NCI-H345 treated with DMSO at 0.1 percent for 48 hours (cell line): ENCODE results near the gene CABLES1.
"Not testable (repeated sequence)": the region's sequence is repeated elsewhere in the genome, so short reads cannot be mapped to it uniquely, and the experiment has no call there.

ENCODE experiments used
- DNase-seq: peaks from one replicate; lab custom pipeline; 2025; ENCODE audit not compliant: unreplicated experiment; lab: John Stamatoyannopoulos, UW

The CABLES1 gene

DNA sequence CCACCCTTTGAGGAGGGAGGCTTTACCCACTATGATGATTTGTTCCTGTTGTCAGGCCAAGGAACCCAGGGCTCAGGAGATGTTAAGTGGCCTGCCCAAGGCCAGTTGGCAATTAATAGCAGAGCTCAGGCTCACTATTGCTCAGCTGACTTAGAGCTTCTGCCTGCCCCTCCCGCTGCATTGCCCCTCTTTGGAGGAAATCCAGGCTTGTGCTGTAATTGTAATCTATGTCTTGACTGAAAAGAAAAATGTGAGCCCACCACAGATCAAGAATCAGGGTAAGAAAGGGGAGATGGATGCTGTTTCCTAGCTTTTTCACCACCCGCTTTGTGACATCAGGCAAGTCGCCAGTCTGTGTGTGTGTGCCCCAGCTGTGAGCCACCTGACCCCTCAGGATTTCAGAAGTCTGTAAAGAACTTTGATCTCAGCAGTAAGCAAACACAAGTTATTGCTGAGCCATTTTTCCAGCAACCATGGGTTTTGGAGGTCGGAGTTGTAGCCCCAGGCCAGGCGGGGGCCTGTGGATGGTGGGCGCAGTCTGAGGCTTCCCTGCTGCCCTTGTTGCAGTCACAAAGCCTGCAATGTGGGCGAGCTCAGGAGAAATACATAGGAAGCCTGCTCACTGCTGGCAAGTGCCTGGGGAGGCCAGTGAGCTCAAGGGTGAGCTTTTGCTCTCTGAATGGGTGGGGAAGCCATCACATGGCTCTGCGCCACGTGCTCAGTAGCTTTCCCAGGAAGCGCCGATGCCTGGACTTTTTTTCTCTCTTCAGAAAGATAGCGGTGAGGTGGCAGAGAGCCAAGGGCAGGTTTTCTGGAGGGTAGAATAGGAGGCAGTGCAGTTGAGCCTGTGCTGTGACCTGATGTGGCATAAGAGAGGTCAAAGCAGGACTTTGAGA, 6.1 kb downstream of the CABLES1 start:
- no peak for DNase-seq

DNA sequence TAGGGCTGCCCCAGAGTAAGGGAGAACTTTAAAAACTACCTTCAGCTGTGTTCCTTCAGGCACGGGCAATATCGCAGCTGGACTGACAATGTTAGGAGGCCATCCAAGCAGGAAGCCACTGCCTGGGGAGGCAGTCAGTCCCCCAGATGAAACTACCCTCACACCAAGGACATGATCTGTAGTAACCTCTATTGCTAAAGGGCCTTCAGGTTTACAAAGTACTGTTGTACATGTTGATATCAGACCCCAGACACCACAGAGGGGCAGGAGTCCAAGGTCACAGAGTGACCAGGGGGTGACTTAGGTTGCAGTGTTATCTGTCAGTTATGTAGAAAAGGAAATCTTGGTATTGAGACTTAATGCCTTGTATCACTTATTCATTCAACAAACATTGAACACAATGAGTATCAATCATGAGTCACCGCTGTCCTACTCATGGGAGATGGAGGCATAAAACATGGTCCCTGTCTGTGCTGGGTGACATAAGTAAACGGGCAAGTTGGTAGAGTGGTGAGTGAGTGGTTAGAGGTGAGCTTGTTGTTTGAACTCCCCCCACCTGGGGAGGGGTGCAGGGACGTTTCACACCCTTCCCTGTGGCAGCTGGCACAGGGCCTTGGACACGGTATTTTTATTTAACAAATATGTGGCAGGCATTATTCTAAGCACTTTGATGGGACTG, 7.1 kb downstream of the CABLES1 start:
- DNase-seq, result no peak

DNA sequence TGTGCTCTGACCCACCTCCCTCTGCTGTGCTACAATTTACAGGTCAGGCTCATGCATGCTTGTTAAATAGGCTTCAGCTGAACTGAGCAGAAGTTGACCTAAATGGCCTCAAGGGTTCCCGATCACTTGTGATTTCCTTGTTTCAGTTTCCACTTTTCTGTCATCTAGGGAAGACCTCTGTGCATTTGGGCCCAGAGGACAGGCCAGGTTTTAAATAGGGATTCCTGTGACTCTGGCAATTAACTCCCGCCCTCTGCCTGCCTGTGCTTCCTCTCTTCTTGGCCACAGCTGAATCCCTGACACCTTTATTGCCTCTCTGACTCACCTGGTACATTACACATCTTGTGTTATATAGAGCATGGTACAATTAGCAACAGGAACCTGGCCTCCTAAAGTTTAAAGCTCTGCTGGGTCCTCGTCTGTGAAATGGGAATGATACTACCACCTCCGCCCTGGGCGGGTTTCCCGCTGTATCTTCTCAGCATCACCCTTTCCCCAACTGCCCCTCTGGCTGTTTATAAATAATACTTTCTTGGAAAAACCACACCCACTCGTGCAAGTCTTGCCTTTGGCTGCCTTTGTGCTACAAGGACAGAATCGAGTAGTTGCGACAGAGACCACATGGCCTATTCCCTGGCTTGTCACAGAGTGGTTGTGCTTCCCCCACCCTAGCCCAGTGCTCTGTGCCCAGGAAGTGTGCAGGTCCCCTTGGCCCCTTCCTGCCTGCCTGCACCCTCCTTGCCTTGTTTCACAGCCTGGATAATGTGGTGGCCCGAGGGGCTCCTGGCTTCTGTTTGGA, 7.9 kb downstream of the CABLES1 start:
- no peak for DNase-seq

DNA sequence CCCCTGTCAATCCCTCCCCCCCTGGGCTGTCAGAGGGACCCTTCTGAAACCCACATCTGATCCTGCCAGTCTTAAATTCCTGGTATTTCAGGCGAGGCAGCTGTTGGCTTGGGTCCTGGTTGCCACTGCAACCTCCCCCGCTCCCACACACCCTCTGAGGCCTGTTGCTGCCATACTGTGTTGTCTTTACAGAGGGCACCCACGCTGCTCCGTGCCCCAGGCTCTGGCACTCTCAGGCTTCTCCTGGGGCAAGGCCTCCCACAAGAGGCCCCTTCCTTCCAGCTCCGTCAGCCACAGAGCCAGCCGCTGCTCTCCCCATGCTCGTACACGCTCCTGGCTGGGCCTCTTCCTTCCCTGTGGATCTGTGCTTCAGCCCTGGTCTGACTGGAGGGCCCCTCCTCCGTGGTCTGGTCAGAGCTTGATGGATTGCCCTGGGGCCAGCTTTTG, 8.6 kb downstream of the CABLES1 start:
- DNase-seq, result no peak

DNA sequence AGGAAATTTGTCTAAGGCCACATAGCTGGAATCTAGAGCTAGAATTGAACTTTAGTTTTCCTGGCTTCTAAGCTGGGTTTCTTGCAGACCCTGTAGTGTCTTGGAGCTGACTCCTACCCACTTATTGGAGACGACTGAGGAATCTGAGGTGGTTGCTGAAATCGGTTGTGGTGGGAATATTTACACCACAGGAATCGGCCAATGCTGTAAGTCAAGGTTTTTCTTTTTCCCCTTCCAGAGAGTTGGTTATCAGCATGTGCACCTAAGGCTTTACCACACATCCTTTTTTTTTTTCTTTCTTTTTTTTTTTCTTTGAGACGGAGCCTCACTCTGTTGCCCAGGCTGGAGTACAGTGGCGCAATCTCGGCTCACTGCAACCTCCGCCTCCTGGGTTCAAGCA, 9.4 kb downstream of the CABLES1 start:
- no peak for DNase-seq

DNA sequence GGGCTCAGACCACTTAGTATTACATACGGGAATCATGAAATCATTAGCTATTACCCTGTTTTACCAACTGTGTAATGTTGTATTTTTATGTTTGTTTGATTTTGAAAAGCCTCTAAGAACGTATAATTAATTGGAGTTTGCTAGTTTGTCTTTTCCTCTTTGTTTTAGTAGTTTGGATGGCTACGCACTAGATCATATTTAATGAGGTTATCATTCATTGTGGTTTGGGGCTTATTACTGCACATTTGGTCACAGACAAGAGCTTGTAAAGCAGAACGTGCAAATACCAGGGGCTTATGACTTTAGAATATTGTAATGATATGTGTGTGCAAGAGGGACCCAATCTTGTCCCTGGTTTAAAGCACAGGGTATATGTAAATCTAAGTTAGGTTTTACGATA, 10.3 kb downstream of the CABLES1 start:
- no peak for DNase-seq

DNA sequence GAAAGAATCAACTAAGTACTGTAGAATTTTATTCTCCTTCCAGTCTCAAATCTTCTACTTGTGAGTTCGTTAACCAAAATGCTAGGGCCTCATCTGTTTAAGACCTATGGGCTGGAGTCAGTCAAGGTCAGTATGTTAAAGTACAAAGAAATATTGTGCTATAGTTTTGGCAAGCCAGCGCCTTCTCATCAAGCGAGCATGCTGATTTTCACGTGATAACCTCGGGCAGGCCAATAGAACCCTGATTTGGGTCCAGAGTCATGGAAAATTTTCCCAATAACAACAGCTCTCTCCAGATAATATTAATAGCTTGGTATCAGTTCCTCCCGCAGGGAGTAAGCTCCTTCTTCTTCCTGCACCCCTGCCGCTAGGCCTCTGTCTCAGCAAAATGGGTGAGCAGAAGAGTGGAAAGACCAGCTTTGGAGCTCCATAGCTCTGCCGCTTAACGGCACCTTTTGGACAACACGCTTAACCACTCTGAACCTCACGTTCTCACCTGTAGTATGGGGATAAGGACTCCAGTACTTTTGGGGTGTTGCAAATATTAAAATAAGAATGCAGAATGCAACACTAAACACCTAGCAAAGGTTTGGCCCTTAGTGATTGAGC, 11.7 kb downstream of the CABLES1 start:
- DNase-seq, result no peak

DNA sequence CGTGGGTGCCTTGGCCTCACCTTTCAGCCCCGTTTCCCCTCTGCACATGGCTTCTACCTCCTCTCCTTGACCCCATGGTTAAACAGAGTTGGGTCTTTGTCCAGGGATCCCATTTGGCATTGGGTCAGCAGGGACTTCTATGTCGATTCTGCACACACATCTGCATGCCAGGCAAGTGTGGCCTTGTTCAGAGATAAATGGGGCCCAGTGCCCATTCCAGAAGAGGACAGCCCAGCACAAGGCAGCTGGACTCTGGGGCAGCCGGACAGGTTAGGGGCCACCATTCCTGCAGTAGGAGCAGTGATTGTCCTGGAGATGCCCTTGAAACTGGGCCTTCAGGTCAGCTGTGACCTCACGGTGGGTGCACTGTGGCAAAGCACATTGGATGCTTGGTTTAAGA, 13.1 kb downstream of the CABLES1 start:
- DNase-seq, result no peak

DNA sequence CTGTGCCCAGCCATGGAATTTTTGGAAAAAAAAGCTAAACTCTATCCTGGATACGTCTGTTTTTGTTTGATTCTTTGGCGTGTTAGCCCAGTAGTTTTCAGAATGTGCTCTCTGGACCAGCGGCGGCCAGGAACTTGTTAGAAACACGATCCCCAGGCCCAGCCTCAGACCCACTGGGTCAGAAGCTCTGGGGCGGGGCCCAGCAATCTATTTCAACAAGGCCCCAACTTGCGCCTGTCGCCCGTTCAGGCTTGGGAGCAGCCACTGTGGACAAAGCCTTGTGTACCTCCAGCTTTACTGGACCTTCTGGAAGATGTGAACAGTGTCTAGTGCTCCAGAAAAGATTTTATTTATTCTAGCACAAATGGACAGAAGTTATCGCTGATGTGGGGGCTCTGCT, 14.3 kb downstream of the CABLES1 start:
- DNase-seq, result no peak

DNA sequence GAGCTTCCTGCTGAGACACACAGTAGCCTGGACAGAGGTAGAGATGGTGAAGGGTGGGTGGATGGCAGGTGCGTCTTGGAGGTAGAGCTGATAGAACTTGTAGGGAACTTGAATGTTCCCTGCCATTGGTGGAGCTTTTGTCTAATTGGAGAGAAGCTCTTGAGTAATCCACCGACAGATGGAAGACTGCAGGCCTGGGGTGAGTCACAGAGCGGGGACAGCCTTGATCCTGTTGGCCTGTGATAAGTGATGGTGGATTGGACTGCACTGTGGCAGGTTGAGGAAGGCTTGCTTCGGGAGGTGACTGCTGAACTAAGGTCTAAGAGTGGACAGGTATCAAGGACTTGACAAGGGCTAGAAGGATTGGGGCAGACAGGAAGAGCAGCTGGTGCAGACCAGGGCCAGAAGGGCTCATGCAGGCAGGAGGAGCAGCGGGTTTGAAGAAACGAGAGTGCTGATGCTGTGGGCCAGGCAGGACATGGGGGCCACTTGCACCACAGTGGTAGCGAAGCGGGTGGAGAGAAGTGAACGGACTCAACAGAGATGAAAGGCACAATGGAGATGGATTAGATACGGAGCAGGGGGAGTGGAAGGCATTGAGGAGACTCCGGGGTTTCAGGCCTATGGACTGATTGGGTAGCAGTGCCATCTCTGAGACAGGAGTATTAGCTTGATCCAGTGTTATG, 16.3 kb downstream of the CABLES1 start:
- DNase-seq, result no peak

DNA sequence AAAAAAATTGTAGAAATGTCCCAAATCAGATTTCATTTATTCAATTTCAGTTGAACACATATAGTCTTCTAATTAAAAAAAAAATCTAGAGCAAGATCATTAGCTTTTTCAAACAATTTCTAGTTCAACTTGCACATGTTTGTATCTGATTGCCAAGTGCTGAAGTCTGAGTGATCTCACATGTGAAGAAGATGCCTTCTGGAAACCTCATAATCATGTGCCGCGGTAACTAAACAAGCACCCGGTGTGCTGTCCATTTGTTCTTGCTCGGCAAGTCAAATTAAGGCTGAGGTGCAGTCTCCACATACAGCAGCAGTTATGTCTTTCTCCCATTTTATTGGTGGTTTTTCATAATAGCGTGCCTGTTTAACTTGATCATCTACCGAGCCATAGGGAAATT, 18.7 kb downstream of the CABLES1 start:
- no peak for DNase-seq

DNA sequence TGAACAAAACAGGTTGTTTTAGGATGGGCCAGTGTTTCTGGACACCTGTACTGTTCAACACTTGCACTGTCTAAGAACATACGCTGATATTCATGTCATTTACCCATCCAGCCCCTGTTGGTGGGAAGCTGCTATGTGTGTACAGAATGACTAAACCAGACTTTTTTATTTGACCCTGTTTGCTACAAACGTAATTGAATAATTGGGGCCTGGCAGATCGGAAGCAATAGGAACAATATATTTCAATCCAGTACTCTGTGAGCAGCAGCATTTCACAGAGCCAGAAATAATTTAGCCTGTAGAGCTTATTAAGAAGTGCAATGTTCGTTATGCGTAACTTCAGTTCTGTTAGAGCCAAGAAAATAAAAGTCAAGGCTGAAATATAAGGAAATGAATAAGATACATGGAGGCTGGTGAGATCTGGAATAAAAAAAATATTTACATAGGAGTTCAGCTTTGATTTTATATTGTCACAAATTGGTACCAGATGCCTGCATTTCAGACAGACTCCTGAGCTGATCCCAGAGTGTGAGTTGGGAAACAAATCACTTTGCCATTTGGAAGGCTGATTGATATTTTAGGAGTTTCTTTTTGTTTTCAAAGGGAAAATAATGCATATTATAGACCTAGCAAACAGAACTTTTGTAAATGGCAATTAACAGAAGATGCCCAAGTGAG, 19.7 kb downstream of the CABLES1 start:
- no peak for DNase-seq

DNA sequence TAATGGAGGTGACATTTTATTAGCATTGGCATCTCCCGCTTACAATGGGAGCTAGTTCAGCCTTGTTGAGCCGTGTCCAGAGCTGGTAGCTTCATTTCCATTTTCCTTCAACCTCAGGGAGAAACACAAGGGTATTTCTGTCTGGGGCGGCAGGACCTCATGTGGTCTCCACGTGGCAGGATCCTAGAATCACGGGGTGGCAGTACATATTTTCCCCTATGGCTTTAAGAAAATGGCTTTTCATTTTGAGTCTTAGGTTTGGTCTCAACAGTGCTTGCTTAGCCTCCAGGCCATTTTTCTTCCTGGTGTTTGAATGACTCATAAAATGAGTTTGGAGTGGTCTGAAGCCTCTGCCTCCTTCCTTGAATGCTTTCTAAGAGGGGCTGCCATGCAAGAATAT, 20.3 kb downstream of the CABLES1 start:
- no peak for DNase-seq

DNA sequence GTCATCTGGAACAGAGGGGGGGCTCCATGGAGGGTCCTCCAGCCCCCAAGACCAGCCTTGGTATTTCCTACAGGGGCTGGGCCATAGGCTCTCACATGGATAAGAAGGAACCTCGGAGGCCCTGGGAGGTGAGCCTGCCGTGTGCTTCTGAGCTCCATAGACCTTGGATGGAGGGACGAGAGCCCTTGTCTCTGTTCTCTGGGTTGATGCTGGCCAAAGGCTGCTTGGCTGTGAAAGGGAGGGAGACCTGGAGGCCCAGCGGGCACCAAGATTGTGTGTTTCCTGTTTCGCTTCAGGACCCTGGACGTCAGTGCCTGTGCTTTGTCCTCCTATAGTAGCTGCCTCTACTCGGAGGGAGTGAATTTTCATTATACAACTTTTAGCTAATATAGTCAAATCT, 20.8 kb downstream of the CABLES1 start:
- no peak for DNase-seq

DNA sequence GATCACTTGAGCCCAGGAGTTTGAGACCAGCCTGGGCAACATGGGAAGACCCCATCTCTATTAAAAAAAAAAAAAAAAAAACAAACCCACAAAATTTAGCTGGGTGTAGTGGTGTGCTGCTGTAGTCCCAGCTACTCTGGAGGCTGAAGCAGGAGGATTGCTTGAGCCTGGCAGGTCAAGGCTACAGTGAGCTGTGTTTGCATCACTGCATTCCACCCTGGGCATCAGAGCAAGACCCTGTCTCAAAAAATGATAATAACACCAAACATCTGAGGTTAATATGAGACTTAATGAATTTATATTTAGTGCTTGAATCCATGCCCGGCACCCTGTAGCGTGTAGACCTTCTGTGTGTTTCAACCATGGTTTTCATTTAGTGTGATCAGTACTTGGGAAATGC, 22.8 kb downstream of the CABLES1 start:
- DNase-seq, result no peak

DNA sequence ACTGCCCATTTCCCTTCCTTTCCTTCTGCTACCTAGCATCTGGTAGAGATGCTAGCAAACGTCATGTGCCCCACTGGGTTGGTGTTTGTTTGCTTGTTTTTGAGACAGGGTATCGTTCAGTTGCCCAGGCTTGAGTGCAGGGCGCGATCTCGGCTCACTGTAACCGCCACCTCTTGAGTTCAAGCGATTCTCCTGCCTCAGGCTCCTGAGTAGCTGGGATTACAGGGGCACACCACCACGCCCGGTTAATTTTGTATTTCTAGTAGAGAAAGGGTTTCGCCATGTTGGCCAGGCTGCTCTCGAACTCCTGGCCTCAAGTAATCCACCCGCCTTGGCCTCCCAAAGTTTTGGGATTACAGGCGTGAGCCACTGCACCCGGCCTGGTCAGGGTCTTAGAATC, 23.6 kb downstream of the CABLES1 start:
- DNase-seq, result not testable (repeated sequence)

DNA sequence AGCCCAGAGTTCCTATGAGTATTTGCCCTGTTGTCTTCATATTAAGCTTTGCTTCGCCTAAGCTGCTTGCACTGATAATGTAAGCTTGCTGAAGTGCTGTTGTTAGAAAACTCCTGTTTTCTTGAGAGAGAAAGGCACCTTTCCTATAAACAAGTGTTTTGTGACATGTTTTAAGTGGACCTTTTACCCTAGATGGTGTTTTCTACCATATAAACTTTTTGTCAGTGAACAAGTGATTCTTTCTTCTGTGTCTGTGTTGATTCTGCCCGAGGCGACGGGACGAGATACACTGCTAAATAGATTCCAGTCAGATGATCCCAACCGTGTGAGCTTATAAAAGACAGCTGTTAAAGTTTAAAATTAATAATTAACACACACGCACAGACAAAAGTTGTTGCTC, 24.1 kb downstream of the CABLES1 start:
- DNase-seq, result no peak

DNA sequence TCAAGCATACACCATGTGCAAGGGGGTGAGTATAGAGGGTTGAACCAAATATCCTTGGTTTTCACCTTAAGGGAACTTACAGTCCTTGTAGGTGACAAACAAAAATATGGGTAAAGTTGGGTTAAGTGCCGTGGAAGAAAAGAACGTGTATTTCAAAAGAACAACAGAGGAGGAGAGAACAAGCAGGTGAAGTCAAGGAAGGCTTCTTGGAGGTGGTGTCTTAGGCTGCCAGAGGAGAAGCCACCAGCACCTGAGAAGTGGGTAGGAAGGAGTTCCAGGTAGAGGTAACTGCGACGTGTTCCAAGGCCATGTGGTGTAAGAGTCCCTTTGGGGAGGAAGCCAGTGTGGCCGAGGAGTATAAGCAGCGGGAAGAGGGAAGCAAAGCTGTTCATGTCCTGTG, 27.2 kb downstream of the CABLES1 start:
- DNase-seq, result no peak

DNA sequence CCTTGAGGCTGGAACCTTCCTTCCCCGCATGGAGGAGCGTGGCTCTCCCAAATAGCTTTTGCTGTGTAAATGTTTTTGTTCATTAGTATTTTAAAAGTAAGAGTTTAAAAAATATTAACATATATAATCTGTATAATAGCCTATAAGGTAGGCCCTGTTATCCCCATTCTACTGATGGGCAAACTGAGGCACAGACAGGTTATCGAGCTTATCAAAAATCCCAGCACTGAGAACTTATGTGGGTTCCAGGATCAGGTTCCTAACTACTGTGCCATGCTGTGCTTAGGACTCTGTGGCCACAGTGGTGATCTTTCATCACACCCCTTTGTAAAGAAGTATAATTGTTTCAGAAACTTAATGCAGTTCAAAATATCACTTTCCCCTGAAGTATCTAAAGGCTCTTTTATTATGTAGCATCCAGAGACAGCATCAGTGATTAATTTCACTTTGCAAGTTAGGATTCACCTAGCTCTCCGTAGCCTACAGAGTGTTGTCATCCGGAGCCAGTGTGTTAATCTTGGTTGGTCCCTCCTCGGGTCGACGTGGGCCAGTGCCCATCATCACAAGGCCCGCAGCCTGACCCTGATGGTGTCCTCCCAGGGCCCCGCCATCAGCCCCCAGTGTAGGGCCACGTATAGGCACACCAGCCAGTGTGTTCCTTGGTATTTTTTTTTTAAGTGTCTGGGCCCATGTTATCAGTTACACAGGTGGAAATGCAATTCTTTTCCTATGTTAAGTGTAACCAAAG, 28.7 kb downstream of the CABLES1 start:
- no peak for DNase-seq
